Upper lobe of left lung (tissue), 6 donors: ENCODE data around the gene DLGAP1. TPM values are rescaled to one million over a fixed set of nuclear protein-coding genes. Genes with fewer than 3 reads are reported as not detected.

Source experiments
- ATAC-seq, 2 donors: fragments of 200-7000 bp; cut with Tn5 transposase; one replicate each; pipeline ENCODE4 v1.9.1; 2022; ENCODE audit warnings: mild to moderate bottlenecking in 2 of 2, moderate library complexity in 2 of 2; ENCODE audit not compliant: low FRiP score in 2 of 2
- DNase-seq, 2 donors: peaks; one replicate each; pipeline ENCODE4 v3.0.0-alpha.2; 2019 to 2020
- H3K27ac ChIP-seq, 4 donors: fragments of 200-600 bp; sonication (generic); one replicate each; pipeline ENCODE4 v1.5.1; 2016 to 2019
- H3K27me3 ChIP-seq, 4 donors: fragments of 200-600 bp; sonication (generic); one replicate each; pipeline ENCODE4 v1.5.1; 2017 to 2019
- H3K36me3 ChIP-seq, 4 donors: fragments of 200-600 bp; sonication (generic); one replicate each; pipeline ENCODE4 v1.5.1; 2016 to 2019
- H3K4me1 ChIP-seq, 4 donors: fragments of 200-600 bp; sonication (generic); one replicate each; pipeline ENCODE4 v1.5.1; 2018 to 2019
- H3K4me3 ChIP-seq, 4 donors: fragments of 200-600 bp; sonication (generic); one replicate each; pipeline ENCODE4 v1.5.1; 2017 to 2019; ENCODE audit warnings: mild to moderate bottlenecking in 2 of 4, moderate library complexity in 1 of 4
- H3K9me3 ChIP-seq, 4 donors: fragments of 200-600 bp; sonication (generic); one replicate each; pipeline ENCODE4 v1.5.1; 2018 to 2019
- CTCF ChIP-seq, 6 experiments: fragments of 450-650 bp in 4 of 6; fragments of 200-600 bp in 2 of 6; sonication (generic) in 2 of 6; IDR thresholded peaks; one replicate each; pipeline ENCODE4 v1.5.1; 2016 to 2019; ENCODE audit warnings: antibody characterized with exemption in 6 of 6
- EP300 ChIP-seq, 4 donors: sonication (generic); formaldehyde crosslinking; IDR thresholded peaks; one replicate each; pipeline ENCODE4 v1.5.1; 2017; ENCODE audit warnings: antibody characterized with exemption in 4 of 4, control low read depth in 2 of 4
- POLR2A ChIP-seq, 4 donors: fragments of 450-650 bp; IDR thresholded peaks; one replicate each; pipeline ENCODE4 v1.5.1; 2016 to 2017; ENCODE audit warnings: antibody characterized with exemption in 4 of 4, mild to moderate bottlenecking in 2 of 4
- POLR2AphosphoS5 ChIP-seq, 2 donors: sonication (generic); formaldehyde crosslinking; IDR thresholded peaks; one replicate each; pipeline ENCODE4 v1.5.1; 2017; ENCODE audit warnings: antibody characterized with exemption in 2 of 2
- WGBS, 2 donors: methylation state at CpG; one replicate each; pipeline ENCODE4 v1.1.5; 2017 to 2018; 5-methylcytosine and 5-hydroxymethylcytosine counted together
- total RNA-seq, 6 donors: library from RNA; depleted of rRNA in 4 of 6; stranded (reverse); fragments of >200 nt in 4 of 6; gene quantifications; one replicate each; pipeline versions ENCODE4 v1.1.0 to v1.2.1, GENCODE V29; 2016 to 2021
- donor health status: DM: no; HTN: no; CAD: no; lungs with moderate emphysema.
- donor health status: DM: no; HTN: yes; CAD: no; lungs with severe emphysema.

Gene DLGAP1
- total RNA-seq, 6 donors from 2014 or later: 2.1 to 4.6 (median 3.6) TPM

- Histone ChIP-seq H3K9me3 (no peaks in the 10 kb centered on the region), H3K4me1 (peaks cover 4 to 27% (median 18%) of the 10 kb centered on the region in 4 donors), H3K27ac (no peak overlapping the region), H3K4me3 (no peak overlapping the region), H3K27me3 (no peaks in the 10 kb centered on the region), H3K36me3 (no peaks in the 10 kb centered on the region)
- DNase-seq: no peak
- no peak for ATAC-seq
- TF ChIP-seq POLR2AphosphoS5 (IDR thresholded peaks at IDR 0.05): no peak
- TF ChIP-seq POLR2A (IDR thresholded peaks at IDR 0.05): no peak
- TF ChIP-seq EP300 (IDR thresholded peaks at IDR 0.05): no peak
- no peak for TF ChIP-seq CTCF (IDR thresholded peaks at IDR 0.05)
- WGBS, 2 donors: 63 to 77% methylated on average over 8 of the region's 8 CpGs
Measured at GRCh38 chr18:3667255-3668137, 787.6 kb downstream of the DLGAP1 start.

DNA sequence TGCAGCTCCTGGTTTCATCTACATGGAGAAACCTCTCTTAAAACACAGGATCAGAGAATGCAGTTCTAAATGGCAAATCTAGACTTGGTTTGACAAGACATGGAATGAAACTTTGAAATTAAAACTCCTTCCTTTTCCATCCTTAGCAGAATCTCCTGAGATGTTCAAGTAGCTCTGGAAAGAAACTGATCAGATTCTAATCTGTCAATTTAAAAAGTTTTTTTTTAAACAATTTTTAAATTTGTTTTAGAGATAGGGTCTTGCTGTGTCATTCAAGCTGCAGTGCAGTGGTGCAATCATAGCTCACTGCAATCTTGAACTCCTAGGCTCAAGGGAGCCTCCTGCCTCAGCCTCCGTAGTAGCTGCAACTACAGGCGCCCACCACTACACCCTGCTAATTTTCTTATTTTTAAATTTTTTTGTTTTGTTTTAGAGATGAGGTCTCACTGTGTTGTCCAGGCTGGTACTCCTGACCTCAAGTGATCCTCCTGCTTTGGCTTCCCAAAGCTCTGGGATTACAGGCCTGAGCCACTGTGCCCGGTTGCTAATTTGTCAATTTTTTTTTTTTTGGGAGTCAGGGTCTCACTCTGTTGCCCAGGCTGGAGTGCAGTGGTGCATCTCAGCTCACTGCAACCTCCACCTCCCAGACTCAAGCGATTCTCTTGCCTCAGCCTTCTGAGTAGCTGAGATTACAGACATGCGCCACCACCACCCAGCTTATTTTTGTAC, 788.4 kb downstream of the DLGAP1 start:
- H3K4me3 ChIP-seq: no peak overlapping the region
- no peak for ATAC-seq
- no peaks in the 10 kb centered on the region for H3K36me3 ChIP-seq
- H3K27ac ChIP-seq: no peak overlapping the region
- WGBS, 2 donors: 90 to 95% methylated on average over 5 of the region's 5 CpGs
- H3K4me1 ChIP-seq: peaks cover 4 to 26% (median 17%) of the 10 kb centered on the region in 4 donors
- H3K27me3 ChIP-seq: no peaks in the 10 kb centered on the region
- TF ChIP-seq POLR2A (IDR thresholded peaks at IDR 0.05): no peak
- H3K9me3 ChIP-seq: no peaks in the 10 kb centered on the region
- no peak for DNase-seq

GRCh38 chr18:3665780-3666525, 789.2 kb downstream of the DLGAP1 start:
- Histone ChIP-seq H3K27me3 (no peaks in the 10 kb centered on the region), H3K27ac (peak overlapping the region; percentile 4 to 69 (median 12)), H3K9me3 (no peaks in the 10 kb centered on the region), H3K4me3 (peak overlapping the region in 2 of 4 donors; percentile 10 to 23), H3K4me1 (peaks cover 4 to 19% (median 10%) of the 10 kb centered on the region in 4 donors), H3K36me3 (no peaks in the 10 kb centered on the region)
- DNase-seq (peak in 1 of 2 donors; percentile 84), ATAC-seq (peak; percentile 92 to 94)
- TF ChIP-seq POLR2AphosphoS5 (IDR thresholded peaks at IDR 0.05) (peak in 1 of 2 donors; percentile 31), POLR2A (IDR thresholded peaks at IDR 0.05) (no peak), EP300 (IDR thresholded peaks at IDR 0.05) (no peak), CTCF (IDR thresholded peaks at IDR 0.05) (peak; percentile 90 to 97 (median 94))
- WGBS, 2 donors: 18 to 31% methylated on average over 20 of the region's 20 CpGs

DNA sequence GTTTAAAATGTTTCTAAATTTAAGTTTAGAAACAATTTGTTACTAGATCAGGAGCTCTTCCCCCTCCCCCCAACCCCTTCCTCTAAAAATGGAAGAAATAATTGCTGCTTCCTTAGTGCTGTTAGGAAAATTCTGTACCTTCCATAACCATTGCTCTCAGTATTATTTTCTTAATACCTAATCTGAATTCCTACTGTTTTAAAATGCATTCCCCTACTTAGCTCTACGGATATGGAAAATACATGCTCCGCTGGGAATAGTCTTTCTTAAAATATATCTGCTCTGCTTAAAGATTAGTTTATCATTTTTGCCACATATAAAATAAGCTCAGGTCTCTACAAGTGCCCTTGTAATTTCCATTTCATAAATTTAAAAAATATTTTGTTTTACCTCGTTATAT, 789.9 kb downstream of the DLGAP1 start:
- no peak for DNase-seq
- H3K4me1 ChIP-seq: peaks cover 6 to 18% (median 8%) of the 10 kb centered on the region in 4 donors
- H3K4me3 ChIP-seq: no peak overlapping the region
- ATAC-seq: no peak
- H3K27ac ChIP-seq: no peak overlapping the region
- H3K27me3 ChIP-seq: no peaks in the 10 kb centered on the region
- TF ChIP-seq CTCF (IDR thresholded peaks at IDR 0.05): no peak
- TF ChIP-seq POLR2A (IDR thresholded peaks at IDR 0.05): no peak
- no peak for TF ChIP-seq EP300 (IDR thresholded peaks at IDR 0.05)
- TF ChIP-seq POLR2AphosphoS5 (IDR thresholded peaks at IDR 0.05): no peak
- H3K9me3 ChIP-seq: no peaks in the 10 kb centered on the region
- 88 to 95% methylated on average over 3 of the region's 3 CpGs for WGBS, 2 donors
- H3K36me3 ChIP-seq: no peaks in the 10 kb centered on the region
